HepG2 (cell line): Measurements from ENCODE around the gene THSD4.

Experiments used
- FOXC1 ChIP-seq: sonication (generic); formaldehyde crosslinking; IDR thresholded peaks from 2 replicates; pipeline ENCODE4 v1.8.0; 2022; ENCODE audit warnings: mild to moderate bottlenecking, missing genetic modification reagents, borderline replicate concordance
- KAT2B ChIP-seq: fragments of 150-350 bp; IDR thresholded peaks from 2 replicates; pipeline ENCODE4 v1.6.1; 2014; ENCODE audit warnings: low read depth, low read length, borderline replicate concordance
- KLF6 ChIP-seq: IDR thresholded peaks from 2 replicates; pipeline ENCODE4 v1.8.0; 2016; ENCODE audit warnings: missing biosample characterization, missing genetic modification reagents
- RFX1 ChIP-seq: fragments of 450-650 bp; IDR thresholded peaks from 2 replicates; pipeline ENCODE4 v1.6.1; 2017
- SP2 ChIP-seq: sonication (generic); formaldehyde crosslinking; IDR thresholded peaks from 2 replicates; pipeline ENCODE4 v1.5.1; 2020; ENCODE audit warnings: mild to moderate bottlenecking, missing genetic modification reagents
- ZNF660 ChIP-seq: sonication (generic); formaldehyde crosslinking; IDR thresholded peaks from 2 replicates; pipeline ENCODE4 v1.5.1; 2020; ENCODE audit warnings: mild to moderate bottlenecking, low read depth, missing genetic modification reagents, borderline replicate concordance
- TF ChIP-seq, protein P1 (sequence below): sonication (generic); formaldehyde crosslinking; IDR thresholded peaks from 2 replicates; pipeline ENCODE4 v1.5.0; 2020; ENCODE audit warnings: mild to moderate bottlenecking, missing genetic modification reagents, moderate library complexity
- TF ChIP-seq, protein P2 (sequence below): sonication (generic); IDR thresholded peaks from 2 replicates; pipeline ENCODE4 v1.6.1; 2016; ENCODE audit warnings: low read depth, borderline replicate concordance
- TF ChIP-seq, protein P3 (sequence below), 2 experiments: sonication (generic) in 1 of 2; formaldehyde crosslinking in 1 of 2; IDR thresholded peaks; 2 replicates each; pipeline versions ENCODE4 v1.5.1 to v1.6.1; 2011 to 2020; ENCODE audit warnings: borderline replicate concordance in 1 of 2, low read depth in 1 of 2, low read length in 1 of 2, mild to moderate bottlenecking in 1 of 2, missing genetic modification reagents in 1 of 2, moderate library complexity in 1 of 2

DNA sequence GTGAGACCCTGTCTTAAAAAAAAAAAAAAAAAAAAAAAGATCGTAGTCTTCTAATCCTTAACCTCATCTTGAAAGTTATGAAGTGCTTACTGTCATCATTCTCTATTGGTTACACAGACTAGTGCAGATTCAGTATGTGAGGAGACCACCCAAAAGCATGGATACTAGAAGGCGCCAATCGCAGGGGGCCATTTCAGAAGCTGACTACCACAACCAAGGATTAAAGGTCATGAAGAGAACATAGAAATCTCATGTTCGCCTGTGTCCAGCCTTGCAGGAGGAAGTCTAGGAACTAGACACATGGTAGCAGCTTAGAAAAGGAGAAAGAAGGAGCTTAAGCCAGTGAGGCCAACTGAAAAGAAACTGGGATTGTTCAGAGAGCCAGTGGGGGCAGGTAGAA lies 207.8 kb downstream of the THSD4 start:
- no peak for TF ChIP-seq KAT2B
- TF ChIP-seq, protein P1, sequence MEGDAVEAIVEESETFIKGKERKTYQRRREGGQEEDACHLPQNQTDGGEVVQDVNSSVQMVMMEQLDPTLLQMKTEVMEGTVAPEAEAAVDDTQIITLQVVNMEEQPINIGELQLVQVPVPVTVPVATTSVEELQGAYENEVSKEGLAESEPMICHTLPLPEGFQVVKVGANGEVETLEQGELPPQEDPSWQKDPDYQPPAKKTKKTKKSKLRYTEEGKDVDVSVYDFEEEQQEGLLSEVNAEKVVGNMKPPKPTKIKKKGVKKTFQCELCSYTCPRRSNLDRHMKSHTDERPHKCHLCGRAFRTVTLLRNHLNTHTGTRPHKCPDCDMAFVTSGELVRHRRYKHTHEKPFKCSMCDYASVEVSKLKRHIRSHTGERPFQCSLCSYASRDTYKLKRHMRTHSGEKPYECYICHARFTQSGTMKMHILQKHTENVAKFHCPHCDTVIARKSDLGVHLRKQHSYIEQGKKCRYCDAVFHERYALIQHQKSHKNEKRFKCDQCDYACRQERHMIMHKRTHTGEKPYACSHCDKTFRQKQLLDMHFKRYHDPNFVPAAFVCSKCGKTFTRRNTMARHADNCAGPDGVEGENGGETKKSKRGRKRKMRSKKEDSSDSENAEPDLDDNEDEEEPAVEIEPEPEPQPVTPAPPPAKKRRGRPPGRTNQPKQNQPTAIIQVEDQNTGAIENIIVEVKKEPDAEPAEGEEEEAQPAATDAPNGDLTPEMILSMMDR = no peak
- TF ChIP-seq, protein P2, sequence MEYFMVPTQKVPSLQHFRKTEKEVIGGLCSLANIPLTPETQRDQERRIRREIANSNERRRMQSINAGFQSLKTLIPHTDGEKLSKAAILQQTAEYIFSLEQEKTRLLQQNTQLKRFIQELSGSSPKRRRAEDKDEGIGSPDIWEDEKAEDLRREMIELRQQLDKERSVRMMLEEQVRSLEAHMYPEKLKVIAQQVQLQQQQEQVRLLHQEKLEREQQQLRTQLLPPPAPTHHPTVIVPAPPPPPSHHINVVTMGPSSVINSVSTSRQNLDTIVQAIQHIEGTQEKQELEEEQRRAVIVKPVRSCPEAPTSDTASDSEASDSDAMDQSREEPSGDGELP = no peak
- TF ChIP-seq RFX1 = no peak
- no peak for TF ChIP-seq KLF6 (CRISPR knock-in tag)
- TF ChIP-seq FOXC1 = no peak
- TF ChIP-seq, protein P3, sequence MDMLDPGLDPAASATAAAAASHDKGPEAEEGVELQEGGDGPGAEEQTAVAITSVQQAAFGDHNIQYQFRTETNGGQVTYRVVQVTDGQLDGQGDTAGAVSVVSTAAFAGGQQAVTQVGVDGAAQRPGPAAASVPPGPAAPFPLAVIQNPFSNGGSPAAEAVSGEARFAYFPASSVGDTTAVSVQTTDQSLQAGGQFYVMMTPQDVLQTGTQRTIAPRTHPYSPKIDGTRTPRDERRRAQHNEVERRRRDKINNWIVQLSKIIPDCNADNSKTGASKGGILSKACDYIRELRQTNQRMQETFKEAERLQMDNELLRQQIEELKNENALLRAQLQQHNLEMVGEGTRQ (IDR thresholded peaks at IDR 0.05; ENCODE audit: low read depth, low read length) = no peak
- TF ChIP-seq, protein P3 (CRISPR knock-in tag; IDR thresholded peaks at IDR 0.05; ENCODE audit: borderline replicate concordance) = no peak
- TF ChIP-seq ZNF660 = no peak
- TF ChIP-seq SP2 (CRISPR knock-in tag) = no peak
